Hepatocyte (in vitro differentiated cells): Measurements from ENCODE around the gene SPRYD7.

ENCODE experiments used
- EZH2 ChIP-seq: fragments of 200-600 bp; sonication (generic); IDR thresholded peaks from 2 replicates; pipeline ENCODE4 v1.6.1; 2016; ENCODE audit warnings: antibody characterized with exemption, mild to moderate bottlenecking, borderline replicate concordance
- EZH2phosphoT487 ChIP-seq: fragments of 200-600 bp; sonication (generic); IDR thresholded peaks from one replicate; pipeline ENCODE4 v1.6.1; 2018; ENCODE audit warnings: antibody characterized with exemption, mild to moderate bottlenecking, low read depth, moderate library complexity; ENCODE audit not compliant: unreplicated experiment, severe bottlenecking
- TF ChIP-seq, protein P1 (sequence below): fragments of 200-600 bp; sonication (generic); IDR thresholded peaks from 2 replicates; pipeline ENCODE4 v1.5.1; 2016; ENCODE audit warnings: antibody characterized with exemption, mild to moderate bottlenecking; ENCODE audit not compliant: poor library complexity

- TF ChIP-seq, protein P1, sequence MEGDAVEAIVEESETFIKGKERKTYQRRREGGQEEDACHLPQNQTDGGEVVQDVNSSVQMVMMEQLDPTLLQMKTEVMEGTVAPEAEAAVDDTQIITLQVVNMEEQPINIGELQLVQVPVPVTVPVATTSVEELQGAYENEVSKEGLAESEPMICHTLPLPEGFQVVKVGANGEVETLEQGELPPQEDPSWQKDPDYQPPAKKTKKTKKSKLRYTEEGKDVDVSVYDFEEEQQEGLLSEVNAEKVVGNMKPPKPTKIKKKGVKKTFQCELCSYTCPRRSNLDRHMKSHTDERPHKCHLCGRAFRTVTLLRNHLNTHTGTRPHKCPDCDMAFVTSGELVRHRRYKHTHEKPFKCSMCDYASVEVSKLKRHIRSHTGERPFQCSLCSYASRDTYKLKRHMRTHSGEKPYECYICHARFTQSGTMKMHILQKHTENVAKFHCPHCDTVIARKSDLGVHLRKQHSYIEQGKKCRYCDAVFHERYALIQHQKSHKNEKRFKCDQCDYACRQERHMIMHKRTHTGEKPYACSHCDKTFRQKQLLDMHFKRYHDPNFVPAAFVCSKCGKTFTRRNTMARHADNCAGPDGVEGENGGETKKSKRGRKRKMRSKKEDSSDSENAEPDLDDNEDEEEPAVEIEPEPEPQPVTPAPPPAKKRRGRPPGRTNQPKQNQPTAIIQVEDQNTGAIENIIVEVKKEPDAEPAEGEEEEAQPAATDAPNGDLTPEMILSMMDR = no peak
- no peak for TF ChIP-seq EZH2
- TF ChIP-seq EZH2phosphoT487 = no peak
These were observed 717 bp downstream of the SPRYD7 start for GRCh38 chr13:49935171-49936074.
